Measurements from ENCODE around the gene MAPK4.
"Not testable (repeated sequence)": the region's sequence is repeated elsewhere in the genome, so short reads cannot be mapped to it uniquely, and the experiment has no call there.

The MAPK4 gene

DNA sequence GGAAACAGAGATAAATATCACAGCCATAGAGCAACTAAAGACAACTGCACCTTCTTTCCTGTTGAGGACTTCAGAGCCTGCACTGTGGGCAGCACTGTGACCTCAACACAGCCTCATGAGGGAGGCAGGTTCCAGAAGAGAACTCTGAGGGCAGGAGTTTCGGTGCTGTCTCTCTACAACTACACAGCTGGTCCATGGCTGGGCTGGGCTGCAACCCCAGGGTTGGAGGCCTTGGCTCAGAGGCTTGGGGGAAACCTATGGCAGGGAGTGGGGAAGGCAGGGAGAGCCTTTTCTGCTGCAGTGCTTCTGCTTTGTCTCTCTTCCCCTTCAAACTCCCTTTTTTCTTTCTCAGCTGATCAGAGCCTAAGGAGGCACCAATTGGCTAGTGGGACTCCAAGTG lies 193.4 kb downstream of the MAPK4 start:
- DNase-seq, result no peak
- H3K4me1 ChIP-seq (ENCODE audit: control insufficient read depth, insufficient read depth, low read length, poor library complexity, severe bottlenecking), result no peaks in the 10 kb centered on the region
- H3K27ac ChIP-seq (ENCODE audit: insufficient read depth, low read length, poor library complexity, severe bottlenecking), result no peak overlapping the region

DNA sequence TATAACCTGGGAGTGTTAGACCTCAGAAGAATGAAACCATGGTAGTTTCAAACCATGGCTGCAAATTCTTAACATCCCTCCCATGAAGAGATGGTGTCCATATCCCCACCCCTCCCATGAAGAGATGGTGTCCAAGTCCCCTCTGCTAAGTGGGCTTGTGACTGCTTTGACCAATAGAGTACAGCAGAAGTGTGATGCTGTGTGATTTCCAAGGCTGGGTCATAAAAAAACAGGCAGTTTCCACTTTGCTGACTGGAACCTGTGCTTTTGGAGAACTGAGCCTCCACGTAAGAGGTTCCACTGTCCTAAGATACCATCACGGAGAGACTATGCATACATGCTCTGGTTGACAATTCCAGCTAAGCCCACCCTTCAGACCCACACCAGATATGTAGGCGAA lies 194.4 kb downstream of the MAPK4 start:
- Histone ChIP-seq H3K27ac (ENCODE audit: insufficient read depth, low read length, poor library complexity, severe bottlenecking) (no peak overlapping the region), H3K4me3 (ENCODE audit: insufficient read depth, low read depth, low read length, poor library complexity, severe bottlenecking) (no peak overlapping the region), H3K9me3 (ENCODE audit: control insufficient read depth, low read length) (no peaks in the 10 kb centered on the region), H3K36me3 (ENCODE audit: control insufficient read depth, insufficient read depth, low read length) (no peaks in the 10 kb centered on the region), H3K4me1 (ENCODE audit: control insufficient read depth, insufficient read depth, low read length, poor library complexity, severe bottlenecking) (no peaks in the 10 kb centered on the region), H3K27me3 (replicated peaks; ENCODE audit: control insufficient read depth, insufficient read depth, low read length, poor library complexity, severe bottlenecking) (peaks cover 3% of the 10 kb centered on the region)
- no peak for DNase-seq

More for the DNA sequence above, 193.4 kb downstream of the MAPK4 start:
- H3K27me3 ChIP-seq (replicated peaks; ENCODE audit: control insufficient read depth, insufficient read depth, low read length, poor library complexity, severe bottlenecking), result peaks cover 3% of the 10 kb centered on the region
- H3K4me3 ChIP-seq (ENCODE audit: insufficient read depth, low read depth, low read length, poor library complexity, severe bottlenecking), result no peak overlapping the region
- H3K36me3 ChIP-seq (ENCODE audit: control insufficient read depth, insufficient read depth, low read length), result no peaks in the 10 kb centered on the region
- no peaks in the 10 kb centered on the region for H3K9me3 ChIP-seq (ENCODE audit: control insufficient read depth, low read length)

- no peaks in the 10 kb centered on the region for H3K27me3 ChIP-seq (replicated peaks; ENCODE audit: control insufficient read depth, insufficient read depth, low read length, poor library complexity, severe bottlenecking)
- H3K4me1 ChIP-seq (ENCODE audit: control insufficient read depth, insufficient read depth, low read length, poor library complexity, severe bottlenecking), result no peaks in the 10 kb centered on the region
- H3K4me3 ChIP-seq (ENCODE audit: insufficient read depth, low read depth, low read length, poor library complexity, severe bottlenecking), result no peak overlapping the region
- DNase-seq, result no peak
- no peak overlapping the region for H3K27ac ChIP-seq (ENCODE audit: insufficient read depth, low read length, poor library complexity, severe bottlenecking)
- H3K36me3 ChIP-seq (ENCODE audit: control insufficient read depth, insufficient read depth, low read length), result no peaks in the 10 kb centered on the region
- H3K9me3 ChIP-seq (ENCODE audit: control insufficient read depth, low read length), result no peaks in the 10 kb centered on the region
Observed at GRCh38 chr18:50757358-50757757, 197.5 kb downstream of the MAPK4 start.

GRCh38 chr18:50769463-50769862 lies 209.6 kb downstream of the MAPK4 start:
- no peak for DNase-seq
- Histone ChIP-seq H3K27ac (ENCODE audit: insufficient read depth, low read length, poor library complexity, severe bottlenecking) (no peak overlapping the region), H3K4me1 (ENCODE audit: control insufficient read depth, insufficient read depth, low read length, poor library complexity, severe bottlenecking) (no peaks in the 10 kb centered on the region), H3K36me3 (ENCODE audit: control insufficient read depth, insufficient read depth, low read length) (no peaks in the 10 kb centered on the region), H3K9me3 (ENCODE audit: control insufficient read depth, low read length) (no peaks in the 10 kb centered on the region), H3K27me3 (replicated peaks; ENCODE audit: control insufficient read depth, insufficient read depth, low read length, poor library complexity, severe bottlenecking) (no peaks in the 10 kb centered on the region), H3K4me3 (ENCODE audit: insufficient read depth, low read depth, low read length, poor library complexity, severe bottlenecking) (no peak overlapping the region)

DNA sequence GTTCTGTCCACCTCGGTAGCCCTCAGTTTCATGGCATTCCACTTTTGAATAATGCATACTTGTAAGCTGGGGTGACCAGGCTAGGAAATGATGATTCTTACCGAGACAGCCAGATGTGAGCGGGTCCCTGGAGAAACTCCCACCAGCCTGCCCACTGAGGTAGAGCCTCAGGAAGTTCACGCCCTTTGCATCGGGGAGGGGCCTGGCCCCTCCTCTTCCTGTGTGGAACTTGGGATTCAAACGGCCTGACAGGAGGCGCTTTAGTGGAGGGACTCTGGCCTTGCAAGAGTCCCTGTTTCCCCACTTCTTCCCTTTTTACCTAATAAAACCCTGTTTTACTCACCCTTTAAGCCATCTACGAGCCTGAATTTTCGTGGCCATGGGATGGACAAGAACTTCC lies 215.3 kb downstream of the MAPK4 start:
- Histone ChIP-seq H3K4me3 (ENCODE audit: insufficient read depth, low read depth, low read length, poor library complexity, severe bottlenecking) (no peak overlapping the region), H3K9me3 (ENCODE audit: control insufficient read depth, low read length) (no peaks in the 10 kb centered on the region), H3K27me3 (replicated peaks; ENCODE audit: control insufficient read depth, insufficient read depth, low read length, poor library complexity, severe bottlenecking) (no peaks in the 10 kb centered on the region), H3K36me3 (ENCODE audit: control insufficient read depth, insufficient read depth, low read length) (no peaks in the 10 kb centered on the region), H3K4me1 (ENCODE audit: control insufficient read depth, insufficient read depth, low read length, poor library complexity, severe bottlenecking) (no peaks in the 10 kb centered on the region), H3K27ac (ENCODE audit: insufficient read depth, low read length, poor library complexity, severe bottlenecking) (no peak overlapping the region)
- DNase-seq, result no peak

- H3K36me3 ChIP-seq (ENCODE audit: control insufficient read depth, insufficient read depth, low read length), result no peaks in the 10 kb centered on the region
- H3K4me1 ChIP-seq (ENCODE audit: control insufficient read depth, insufficient read depth, low read length, poor library complexity, severe bottlenecking), result no peaks in the 10 kb centered on the region
- H3K27me3 ChIP-seq (replicated peaks; ENCODE audit: control insufficient read depth, insufficient read depth, low read length, poor library complexity, severe bottlenecking), result no peaks in the 10 kb centered on the region
Observed at GRCh38 chr18:50775726-50776125, 215.8 kb downstream of the MAPK4 start.

DNA sequence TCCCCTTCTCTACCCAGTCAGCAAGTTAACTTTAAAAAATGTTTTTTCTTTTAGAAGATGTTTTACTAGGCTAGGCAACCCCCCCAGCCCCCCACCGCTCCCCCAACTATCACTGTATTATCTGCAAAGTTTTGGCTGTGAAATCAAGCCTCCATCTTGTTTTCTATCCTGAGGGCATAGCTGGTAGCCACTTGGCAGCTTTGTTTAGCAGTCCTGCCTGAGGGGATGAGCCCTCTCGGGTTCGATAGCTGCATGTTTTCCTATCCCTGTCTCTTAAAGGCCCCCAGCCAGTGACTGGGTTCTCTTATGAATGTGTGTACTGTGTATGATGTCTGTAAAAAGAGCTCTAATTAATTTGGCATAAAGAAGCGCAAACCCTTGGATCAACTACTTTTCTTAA lies 216.5 kb downstream of the MAPK4 start:
- H3K36me3 ChIP-seq (ENCODE audit: control insufficient read depth, insufficient read depth, low read length), result no peaks in the 10 kb centered on the region
- no peaks in the 10 kb centered on the region for H3K9me3 ChIP-seq (ENCODE audit: control insufficient read depth, low read length)
- no peak overlapping the region for H3K4me3 ChIP-seq (ENCODE audit: insufficient read depth, low read depth, low read length, poor library complexity, severe bottlenecking)
- no peak overlapping the region for H3K27ac ChIP-seq (ENCODE audit: insufficient read depth, low read length, poor library complexity, severe bottlenecking)
- no peak for DNase-seq
- H3K27me3 ChIP-seq (replicated peaks; ENCODE audit: control insufficient read depth, insufficient read depth, low read length, poor library complexity, severe bottlenecking), result no peaks in the 10 kb centered on the region
- H3K4me1 ChIP-seq (ENCODE audit: control insufficient read depth, insufficient read depth, low read length, poor library complexity, severe bottlenecking), result no peaks in the 10 kb centered on the region

More at GRCh38 chr18:50775726-50776125, 215.8 kb downstream of the MAPK4 start:
- Histone ChIP-seq H3K4me3 (ENCODE audit: insufficient read depth, low read depth, low read length, poor library complexity, severe bottlenecking) (no peak overlapping the region), H3K27ac (ENCODE audit: insufficient read depth, low read length, poor library complexity, severe bottlenecking) (no peak overlapping the region), H3K9me3 (ENCODE audit: control insufficient read depth, low read length) (no peaks in the 10 kb centered on the region)
- no peak for DNase-seq

- H3K9me3 ChIP-seq (ENCODE audit: control insufficient read depth, low read length); H3K36me3 ChIP-seq (ENCODE audit: control insufficient read depth, insufficient read depth, low read length); DNase-seq; H3K4me3 ChIP-seq (ENCODE audit: insufficient read depth, low read depth, low read length, poor library complexity, severe bottlenecking); H3K27ac ChIP-seq (ENCODE audit: insufficient read depth, low read length, poor library complexity, severe bottlenecking); H3K4me1 ChIP-seq (ENCODE audit: control insufficient read depth, insufficient read depth, low read length, poor library complexity, severe bottlenecking); H3K27me3 ChIP-seq (replicated peaks; ENCODE audit: control insufficient read depth, insufficient read depth, low read length, poor library complexity, severe bottlenecking): not testable (repeated sequence)
Observed at GRCh38 chr18:50779021-50779420, 219.1 kb downstream of the MAPK4 start.

Data from effector memory CD4-positive, alpha-beta T cell (primary cell).